Gastroesophageal sphincter (tissue), 2 donors: ENCODE results near the gene TRAPPC6A.

ENCODE experiments used
- POLR2A ChIP-seq, 2 donors: fragments of 450-650 bp; IDR thresholded peaks; one replicate each; pipeline ENCODE4 v1.6.1; 2017; ENCODE audit warnings: antibody characterized with exemption in 2 of 2, mild to moderate bottlenecking in 2 of 2, moderate library complexity in 1 of 2
- POLR2AphosphoS5 ChIP-seq: sonication (generic); formaldehyde crosslinking; IDR thresholded peaks from one replicate; pipeline ENCODE4 v1.6.1; 2017; ENCODE audit warnings: antibody characterized with exemption

DNA sequence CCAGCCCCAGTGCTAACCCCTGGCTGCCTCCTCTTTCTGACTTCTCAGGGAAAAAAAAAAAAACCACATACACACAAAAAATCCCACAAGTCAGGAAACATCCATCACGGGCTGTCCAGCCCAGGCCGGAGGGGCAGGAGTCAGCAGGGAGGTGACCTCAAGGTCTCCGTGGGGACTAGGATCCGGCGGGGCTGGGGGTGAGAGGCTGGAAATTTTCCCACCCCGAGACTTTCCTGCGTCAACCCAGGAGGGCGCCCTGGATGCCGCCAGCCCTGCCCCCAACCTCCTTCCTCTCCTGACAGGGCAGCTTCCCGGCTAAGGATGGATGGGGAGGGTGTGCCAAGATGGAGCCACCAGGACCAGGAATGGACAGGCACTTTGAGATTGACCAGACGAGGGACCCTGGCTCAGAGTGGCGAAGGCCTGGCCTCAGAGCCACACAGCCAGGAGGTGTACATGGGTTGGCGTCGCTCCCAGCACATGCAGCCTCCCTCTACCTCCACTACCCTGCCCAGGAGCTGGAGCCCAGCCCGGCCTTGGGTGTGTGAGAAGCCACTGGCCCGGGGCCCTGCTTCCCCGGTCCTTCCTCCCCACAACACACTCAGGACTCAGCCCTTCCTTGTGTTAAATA lies 33.8 kb upstream of the TRAPPC6A start:
- TF ChIP-seq POLR2A (IDR thresholded peaks at IDR 0.05): no peak
- no peak for TF ChIP-seq POLR2AphosphoS5
